Mononuclear cell (primary cell): ENCODE data around the gene RAPGEF4. TPM values are rescaled to one million over a fixed set of nuclear protein-coding genes. Genes with fewer than 3 reads are reported as not detected.

Experiments
- H3K27me3 ChIP-seq: 2 replicates; pipeline ENCODE4 v1.6.0; 2011; ENCODE audit warnings: low read length, control low read depth; ENCODE audit not compliant: insufficient read depth
- H3K4me1 ChIP-seq: 2 replicates; pipeline ENCODE4 v1.5.1; 2011; ENCODE audit warnings: mild to moderate bottlenecking, low read length, control low read depth; ENCODE audit not compliant: insufficient read depth
- H3K4me3 ChIP-seq: 2 replicates; pipeline ENCODE4 v1.5.1; 2011; ENCODE audit warnings: mild to moderate bottlenecking, low read length, moderate library complexity
- H3K9me3 ChIP-seq: 2 replicates; pipeline ENCODE4 v1.5.1; 2011; ENCODE audit warnings: low read depth, mild to moderate bottlenecking, control low read depth, low read length
- total RNA-seq: library from RNA; depleted of rRNA; stranded (reverse); fragments of >200 nt; gene quantifications from one replicate; pipeline ENCODE4 v1.2.3, GENCODE V29; 2012

The RAPGEF4 gene
- total RNA-seq, 1 donor = 2.4 TPM

- H3K27me3 ChIP-seq = peaks cover 10% of the 10 kb centered on the region
- no peaks in the 10 kb centered on the region for H3K4me1 ChIP-seq
- H3K9me3 ChIP-seq = no peaks in the 10 kb centered on the region
- no peak overlapping the region for H3K4me3 ChIP-seq
Observed at GRCh38 chr2:172947461-172948153, 212.0 kb downstream of the RAPGEF4 start.

- peaks cover 4% of the 10 kb centered on the region for H3K27me3 ChIP-seq
- H3K4me1 ChIP-seq = no peaks in the 10 kb centered on the region
- H3K4me3 ChIP-seq = no peak overlapping the region
- no peaks in the 10 kb centered on the region for H3K9me3 ChIP-seq
Observed at GRCh38 chr2:172949522-172949921, 213.9 kb downstream of the RAPGEF4 start.

DNA sequence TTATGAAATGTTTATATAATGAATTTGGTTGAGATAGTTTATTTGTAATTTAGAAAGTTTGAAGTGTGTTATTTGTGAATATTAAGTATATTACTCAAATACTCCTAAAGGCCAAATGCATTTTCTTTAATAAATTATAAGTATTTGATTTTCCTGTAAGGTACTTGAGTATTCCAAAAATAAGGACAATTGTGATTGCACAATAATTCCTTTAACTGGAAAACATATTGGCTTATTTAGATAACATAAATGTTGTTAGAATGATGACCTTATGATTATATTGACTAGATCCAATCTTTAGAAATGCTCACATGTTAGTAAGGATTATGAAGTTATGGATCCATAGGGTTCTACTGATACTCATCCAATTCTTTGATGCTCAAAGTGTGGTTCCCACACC is 214.9 kb downstream of the RAPGEF4 start:
- Histone ChIP-seq H3K4me3 (no peak overlapping the region), H3K27me3 (peaks cover 4% of the 10 kb centered on the region), H3K9me3 (no peaks in the 10 kb centered on the region), H3K4me1 (no peaks in the 10 kb centered on the region)

- Histone ChIP-seq H3K9me3 (no peaks in the 10 kb centered on the region), H3K4me3 (no peak overlapping the region), H3K27me3 (peaks cover 4% of the 10 kb centered on the region), H3K4me1 (no peaks in the 10 kb centered on the region)
Observed at GRCh38 chr2:172951554-172951953, 215.9 kb downstream of the RAPGEF4 start.

DNA sequence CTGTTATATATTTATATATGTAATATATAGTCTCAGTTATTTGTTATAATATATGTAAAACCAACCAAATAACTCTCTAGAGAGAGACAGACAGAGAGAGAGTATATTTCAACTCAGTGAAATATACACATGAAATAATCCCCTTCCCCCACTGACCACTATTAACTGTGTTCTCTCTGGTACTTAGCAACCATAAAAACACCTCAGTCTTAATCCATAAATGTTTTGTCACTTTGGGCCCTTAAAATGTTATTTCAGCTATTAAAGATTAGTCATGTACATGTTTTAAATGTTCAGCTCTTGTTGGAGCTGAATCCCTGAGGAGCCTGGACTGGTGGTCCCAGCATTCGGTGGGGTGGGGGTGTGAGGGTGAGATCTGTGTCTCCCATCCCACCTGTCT is 217.8 kb downstream of the RAPGEF4 start:
- Histone ChIP-seq H3K9me3 (no peaks in the 10 kb centered on the region), H3K4me3 (no peak overlapping the region), H3K4me1 (no peaks in the 10 kb centered on the region), H3K27me3 (peaks cover 4% of the 10 kb centered on the region)

DNA sequence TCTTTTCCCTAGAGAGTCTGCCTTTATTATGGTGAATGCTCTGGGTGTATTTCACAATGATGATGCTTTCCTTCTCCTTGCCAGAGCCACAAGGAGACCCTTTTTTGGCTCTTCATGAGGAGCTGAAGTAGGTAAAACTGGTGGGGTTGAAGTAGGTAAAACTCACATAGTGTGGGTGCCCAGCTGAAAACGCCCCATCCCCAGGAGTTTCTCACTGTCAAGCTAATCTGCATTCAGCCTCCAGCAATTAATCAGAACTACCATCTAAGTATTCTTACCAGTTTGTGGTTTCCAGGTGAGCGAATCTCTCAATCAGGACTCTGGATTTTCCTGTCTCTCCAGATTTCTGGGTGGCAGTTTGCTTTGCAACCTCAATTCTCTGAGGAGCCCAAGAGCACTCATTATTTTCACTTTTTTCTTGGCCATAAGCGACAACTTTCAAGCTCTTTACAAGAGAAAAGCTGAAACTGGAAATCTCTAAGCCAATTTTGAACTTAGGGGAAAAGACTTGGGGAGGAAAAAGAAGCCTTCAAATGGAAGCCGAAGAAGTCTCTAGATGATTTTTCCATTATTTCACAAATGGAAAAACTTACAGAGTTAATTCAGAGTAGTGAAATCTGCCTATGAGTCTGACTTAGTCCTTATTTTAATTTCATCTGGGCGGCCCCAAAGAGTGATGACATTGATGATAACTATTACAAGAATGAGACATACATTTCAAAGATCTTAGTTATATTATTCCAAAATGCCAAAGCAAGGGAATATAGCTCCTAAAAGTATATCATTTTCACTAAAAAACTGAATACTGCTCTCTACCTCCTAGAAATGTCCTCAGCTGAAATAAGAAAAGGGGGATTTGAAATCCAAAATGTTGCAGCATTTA is 218.6 kb downstream of the RAPGEF4 start:
- Histone ChIP-seq H3K4me3 (no peak overlapping the region), H3K9me3 (no peaks in the 10 kb centered on the region), H3K27me3 (peaks cover 4% of the 10 kb centered on the region), H3K4me1 (no peaks in the 10 kb centered on the region)

GRCh38 chr2:172955587-172955986 is 219.9 kb downstream of the RAPGEF4 start:
- Histone ChIP-seq H3K4me1 (no peaks in the 10 kb centered on the region), H3K27me3 (peaks cover 4% of the 10 kb centered on the region), H3K9me3 (no peaks in the 10 kb centered on the region), H3K4me3 (no peak overlapping the region)

GRCh38 chr2:172957734-172958133 is 222.1 kb downstream of the RAPGEF4 start:
- peaks cover 4% of the 10 kb centered on the region for H3K27me3 ChIP-seq
- peaks cover 7% of the 10 kb centered on the region for H3K4me1 ChIP-seq
- H3K4me3 ChIP-seq = no peak overlapping the region
- H3K9me3 ChIP-seq = no peaks in the 10 kb centered on the region

- Histone ChIP-seq H3K4me1 (peaks cover 11% of the 10 kb centered on the region), H3K9me3 (no peaks in the 10 kb centered on the region), H3K4me3 (no peak overlapping the region), H3K27me3 (no peaks in the 10 kb centered on the region)
Observed at GRCh38 chr2:172962082-172962481, 226.4 kb downstream of the RAPGEF4 start.

GRCh38 chr2:172962824-172963223 is 227.2 kb downstream of the RAPGEF4 start:
- Histone ChIP-seq H3K9me3 (no peaks in the 10 kb centered on the region), H3K4me3 (no peak overlapping the region)

GRCh38 chr2:172964511-172965139 is 229.0 kb downstream of the RAPGEF4 start:
- no peak overlapping the region for H3K4me3 ChIP-seq
- H3K4me1 ChIP-seq = peaks cover 11% of the 10 kb centered on the region
- H3K9me3 ChIP-seq = no peaks in the 10 kb centered on the region
- no peaks in the 10 kb centered on the region for H3K27me3 ChIP-seq

More at GRCh38 chr2:172962824-172963223, 227.2 kb downstream of the RAPGEF4 start:
- peaks cover 11% of the 10 kb centered on the region for H3K4me1 ChIP-seq
- no peaks in the 10 kb centered on the region for H3K27me3 ChIP-seq

DNA sequence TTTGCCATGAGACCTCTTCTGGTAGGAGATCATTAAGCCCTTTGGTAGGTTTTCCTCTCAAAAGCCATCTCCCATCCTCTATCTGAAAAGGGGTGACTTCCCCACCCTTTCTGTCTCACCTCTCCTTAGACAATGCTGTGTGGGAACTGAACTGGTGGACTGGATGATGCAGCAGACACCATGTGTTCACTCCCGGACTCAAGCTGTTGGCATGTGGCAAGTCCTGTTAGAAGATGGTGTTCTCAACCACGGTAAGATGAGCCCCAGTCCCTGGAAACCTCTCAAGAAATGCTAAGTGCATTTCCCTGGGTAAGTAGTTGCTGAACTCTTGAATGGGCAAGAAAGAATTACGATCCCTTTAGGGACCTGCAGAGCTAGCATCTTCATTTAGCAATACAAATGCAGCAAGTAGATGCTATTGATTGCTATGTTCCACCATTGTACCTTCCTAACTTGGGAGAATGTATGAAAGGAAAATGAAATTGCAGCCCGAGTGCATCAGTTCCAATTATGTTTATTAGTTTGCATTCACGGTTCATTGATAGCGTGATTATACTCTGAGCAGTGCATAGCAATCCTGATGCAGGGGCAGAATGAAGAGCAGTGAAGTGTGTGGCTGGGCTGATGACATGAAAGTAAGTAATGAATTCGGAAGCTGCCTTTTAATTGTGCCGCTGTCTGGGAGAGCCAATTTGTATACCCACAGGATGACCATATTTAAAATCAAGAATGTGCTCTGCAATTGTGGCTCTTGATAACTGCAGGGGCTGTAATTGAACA is 230.0 kb downstream of the RAPGEF4 start:
- Histone ChIP-seq H3K27me3 (no peaks in the 10 kb centered on the region), H3K4me3 (no peak overlapping the region), H3K9me3 (no peaks in the 10 kb centered on the region), H3K4me1 (peaks cover 11% of the 10 kb centered on the region)

- H3K4me3 ChIP-seq = no peak overlapping the region
- peaks cover 8% of the 10 kb centered on the region for H3K4me1 ChIP-seq
- no peaks in the 10 kb centered on the region for H3K9me3 ChIP-seq
- no peaks in the 10 kb centered on the region for H3K27me3 ChIP-seq
Observed at GRCh38 chr2:172967036-172967982, 231.7 kb downstream of the RAPGEF4 start.

DNA sequence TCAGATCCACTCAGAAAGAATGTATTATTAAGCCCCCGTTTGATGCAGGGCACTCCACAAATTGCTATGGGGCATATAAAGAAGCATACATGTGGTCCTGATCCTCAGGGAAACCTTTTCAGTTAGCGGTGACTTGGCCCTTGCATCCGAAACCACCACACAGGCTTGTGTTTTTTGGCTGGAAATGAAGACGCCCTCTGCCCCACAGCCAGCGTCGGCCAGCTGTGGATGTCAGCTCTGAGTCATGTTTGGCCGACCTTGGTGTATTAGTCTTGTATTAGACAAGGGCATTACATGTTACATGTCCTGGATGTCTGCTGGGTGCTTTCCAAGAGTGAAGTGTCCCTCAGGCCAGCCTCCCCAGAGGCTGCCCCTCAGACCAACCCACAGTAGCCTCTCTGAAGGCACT is 232.4 kb downstream of the RAPGEF4 start:
- Histone ChIP-seq H3K4me3 (no peak overlapping the region), H3K4me1 (peaks cover under 1% of the 10 kb centered on the region), H3K9me3 (no peaks in the 10 kb centered on the region), H3K27me3 (no peaks in the 10 kb centered on the region)
